Measurements from ENCODE around the gene CCDC68.

Gene CCDC68

DNA sequence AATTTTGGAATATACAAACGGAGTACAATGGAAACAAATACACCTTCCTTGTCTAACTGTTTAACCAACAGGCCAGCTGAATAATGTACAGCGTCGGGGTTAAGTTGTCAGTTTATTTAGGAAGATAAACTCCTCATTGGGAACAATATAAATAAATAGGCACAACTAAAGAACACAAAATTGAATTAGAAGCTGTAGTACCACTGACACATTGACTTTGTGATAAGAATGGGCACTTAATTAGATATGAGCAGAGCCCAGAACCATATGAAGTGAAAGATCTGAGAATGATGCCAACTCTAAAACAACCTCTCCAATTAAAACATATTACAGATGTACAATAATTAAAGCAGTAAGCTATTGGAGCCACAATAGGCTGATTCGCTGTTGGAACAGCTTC lies 44.4 kb downstream of the CCDC68 start:
- no peak for DNase-seq

DNA sequence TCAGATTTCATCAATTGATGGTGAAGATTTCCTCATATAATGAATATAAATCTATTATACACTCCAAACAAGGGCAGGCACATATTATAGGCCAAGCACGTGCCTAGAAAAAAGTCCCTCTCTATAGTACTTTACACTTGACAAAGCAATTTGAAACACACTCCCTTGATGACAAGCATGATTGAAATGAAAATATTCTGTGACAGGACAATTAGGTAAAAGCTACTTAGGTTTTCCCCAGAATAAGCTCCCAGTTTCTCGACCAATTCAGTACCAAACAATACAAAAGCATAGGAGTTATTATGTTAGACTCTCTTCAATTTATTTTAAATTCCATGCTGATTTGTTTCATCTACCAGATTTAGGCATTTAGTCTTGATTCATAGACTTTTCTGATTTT lies 47.7 kb downstream of the CCDC68 start:
- no peak for DNase-seq

DNA sequence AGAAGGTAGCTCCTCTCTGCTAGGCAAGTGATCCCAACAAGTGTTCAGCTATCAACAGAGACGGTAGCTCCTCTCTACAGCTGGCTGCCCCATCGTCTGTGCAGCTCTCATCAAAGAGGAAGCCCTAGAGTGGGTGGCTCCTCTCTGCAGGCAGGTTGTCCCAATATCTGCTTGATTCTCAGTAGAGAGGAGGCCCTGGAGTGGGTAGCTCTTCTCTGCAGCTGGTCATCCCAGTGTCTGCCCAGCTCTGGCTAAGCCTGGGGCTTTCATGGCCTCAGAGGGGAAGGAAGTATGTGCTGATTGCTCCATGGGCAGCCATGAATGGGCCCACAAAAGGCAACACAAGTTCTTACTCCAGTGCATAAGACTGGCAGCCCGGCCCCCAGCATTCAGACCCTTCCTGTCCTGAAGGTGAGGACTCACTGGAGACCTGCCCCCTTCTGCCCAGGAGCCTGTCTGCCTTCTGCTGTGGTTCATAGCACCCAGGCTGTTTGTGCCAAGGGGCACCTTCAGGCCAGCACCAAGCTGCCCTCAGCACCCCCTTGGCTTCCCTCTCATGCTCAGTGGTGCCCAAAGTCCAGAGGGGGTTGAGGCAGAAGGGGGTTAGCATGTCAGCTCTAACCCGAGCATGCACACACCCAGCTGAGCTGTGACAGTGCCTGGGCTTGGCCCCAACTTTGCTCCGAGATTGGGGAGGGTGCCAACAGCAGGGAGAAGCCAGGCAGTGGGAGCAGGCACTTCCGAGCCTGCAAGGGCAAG lies 48.9 kb downstream of the CCDC68 start:
- DNase-seq: no peak

DNA sequence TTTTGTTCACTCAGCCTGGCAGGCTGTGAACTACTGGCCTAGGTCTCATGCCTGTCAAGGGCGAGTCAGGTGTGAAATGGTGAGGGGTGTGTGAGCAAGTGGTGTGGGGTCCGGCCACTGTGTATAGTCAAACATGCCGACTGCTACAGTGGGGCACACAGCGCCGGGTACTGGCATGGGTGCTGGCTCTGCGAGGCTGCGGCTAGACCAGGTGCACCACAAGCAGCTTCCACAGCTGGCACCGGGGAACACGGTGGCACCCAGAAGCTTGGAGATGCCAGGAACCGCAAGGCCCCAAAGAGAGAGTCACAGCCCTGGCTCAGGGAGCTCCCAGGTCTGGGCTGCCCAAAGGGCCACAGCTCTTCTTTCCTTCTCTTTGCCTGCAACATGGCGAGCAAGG lies 49.7 kb downstream of the CCDC68 start:
- no peak for DNase-seq

DNA sequence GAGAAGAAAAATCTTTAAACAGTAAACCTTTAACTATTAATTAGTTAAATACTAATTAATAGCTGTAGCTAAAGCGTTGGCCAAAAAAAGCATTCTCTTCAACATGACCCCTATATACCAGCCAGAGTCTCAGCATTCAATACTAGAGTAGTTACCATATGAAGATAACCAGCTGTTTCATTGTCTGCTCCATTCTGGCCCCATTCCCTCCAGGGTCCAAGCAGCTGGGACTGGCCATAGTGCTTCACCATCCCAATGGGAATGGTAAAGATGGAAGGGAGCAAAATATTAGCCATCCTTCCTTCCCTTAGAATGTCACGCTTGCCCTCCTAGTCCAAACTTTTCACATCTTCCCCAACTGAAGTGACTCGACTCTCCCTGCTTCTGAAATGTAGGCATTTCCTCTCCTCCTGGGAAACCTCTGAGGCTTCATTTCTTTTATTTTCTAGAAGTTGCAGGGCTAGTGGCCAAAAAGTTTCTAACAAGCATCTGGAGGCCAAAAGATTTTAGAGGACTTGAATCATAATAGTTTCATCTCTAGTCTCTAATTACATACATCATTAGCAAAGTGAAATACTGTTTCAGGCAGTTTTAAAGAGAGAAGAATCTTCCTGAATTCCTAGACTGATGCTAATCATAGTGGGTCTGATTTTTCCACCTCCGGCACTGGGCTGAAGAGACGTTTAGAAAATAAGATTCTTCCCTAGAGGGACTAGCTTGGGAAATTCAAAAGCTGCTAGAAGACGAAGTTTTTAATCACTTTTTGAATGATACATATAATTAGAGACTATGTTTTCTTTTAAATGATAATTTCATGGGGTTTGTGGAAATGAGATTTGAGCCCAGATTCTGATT lies 52.7 kb downstream of the CCDC68 start:
- no peak for DNase-seq

DNA sequence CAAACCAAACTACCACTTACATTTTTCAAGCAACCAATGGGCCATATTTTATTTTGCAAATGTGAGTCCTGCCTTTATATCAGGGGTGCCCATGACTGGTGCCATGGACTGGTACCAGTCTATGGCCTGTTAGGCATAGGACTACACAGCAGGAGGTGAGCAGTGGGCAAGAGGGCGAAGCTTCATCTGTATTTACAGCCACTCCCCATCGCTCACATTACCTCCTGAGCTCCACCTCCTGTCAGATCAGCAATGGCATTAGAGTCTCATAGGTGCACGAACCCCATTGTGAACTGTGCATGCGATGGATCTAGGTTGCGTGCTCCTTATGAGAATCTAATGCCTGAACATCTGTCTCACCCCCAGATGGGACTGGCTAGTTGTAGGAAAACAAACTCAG lies 53.6 kb downstream of the CCDC68 start:
- no peak for DNase-seq

DNA sequence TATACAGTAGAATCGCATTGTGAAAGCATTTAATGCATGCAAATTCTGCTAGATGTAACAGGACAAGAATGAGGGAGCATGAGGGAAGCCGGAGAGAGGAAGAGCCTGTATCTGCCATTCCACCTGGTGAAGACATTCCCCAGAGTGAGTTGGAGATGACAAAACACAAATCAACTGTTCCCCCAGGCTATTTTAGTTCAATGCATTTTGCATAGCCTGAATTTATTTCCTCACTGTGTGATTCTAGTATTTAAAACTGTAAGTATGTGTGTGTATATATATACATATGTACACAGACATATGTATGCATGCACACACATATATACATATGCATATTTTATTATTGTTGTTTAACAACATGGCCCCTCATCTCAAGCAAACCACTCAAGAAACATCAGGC lies 54.7 kb downstream of the CCDC68 start:
- DNase-seq: no peak

DNA sequence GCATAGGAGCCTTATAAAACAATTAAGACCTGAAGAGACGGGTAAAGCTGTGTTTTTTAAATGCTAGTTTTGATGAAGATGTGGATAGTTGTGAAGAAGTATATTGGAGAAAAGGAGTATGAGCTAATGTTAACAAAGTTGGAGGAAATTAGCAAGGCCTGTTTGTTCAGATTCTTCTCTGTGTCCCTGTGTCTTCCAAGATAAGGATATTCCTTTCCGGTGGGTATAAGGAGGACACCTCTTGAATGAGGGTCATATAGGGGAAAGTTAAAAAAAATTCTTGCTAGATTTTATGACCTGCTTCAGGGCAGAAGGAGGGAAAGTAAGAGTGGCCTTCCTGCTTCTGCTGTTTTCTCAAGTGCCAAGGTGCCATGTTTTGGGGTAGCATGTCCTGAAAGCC lies 59.0 kb downstream of the CCDC68 start:
- no peak for DNase-seq

DNA sequence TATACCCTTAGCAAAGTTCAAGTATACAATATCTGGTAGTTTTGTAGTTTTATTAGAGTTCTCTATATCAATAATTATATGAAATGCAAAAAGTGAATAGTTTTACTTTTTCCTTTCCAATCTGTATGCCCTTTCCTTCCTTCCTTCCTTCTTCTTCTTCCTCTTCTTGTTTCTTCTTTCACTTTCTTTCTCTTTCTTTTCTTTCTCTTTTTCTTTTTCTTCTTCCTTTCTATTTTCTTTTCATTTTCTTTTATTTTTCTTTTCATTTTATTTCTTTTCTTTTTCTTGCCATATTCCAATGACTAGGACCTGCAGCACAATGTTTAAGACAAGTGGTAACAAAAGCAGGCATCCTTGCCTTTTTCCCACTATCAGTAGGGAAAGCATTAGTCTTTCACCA lies 59.8 kb downstream of the CCDC68 start:
- DNase-seq: no peak

DNA sequence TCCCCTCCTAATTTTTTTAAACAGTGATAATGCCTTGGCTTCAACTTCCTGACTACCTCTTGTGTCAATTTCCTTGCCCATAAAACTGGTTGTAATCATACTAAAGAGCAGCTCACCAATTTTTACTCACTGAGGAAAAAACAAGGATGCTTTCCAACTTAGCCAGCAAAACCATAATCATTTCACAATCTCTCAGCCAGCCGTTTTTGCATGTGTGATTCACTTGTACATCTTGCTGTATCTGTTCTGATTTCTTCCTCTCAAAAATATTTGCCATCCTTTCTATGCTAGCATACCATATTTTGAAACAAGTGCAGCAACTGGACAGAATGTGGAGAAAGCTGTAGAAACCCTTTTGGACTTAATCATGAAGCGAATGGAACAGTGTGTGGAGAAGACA lies 70.3 kb downstream of the CCDC68 start:
- DNase-seq: no peak

DNA sequence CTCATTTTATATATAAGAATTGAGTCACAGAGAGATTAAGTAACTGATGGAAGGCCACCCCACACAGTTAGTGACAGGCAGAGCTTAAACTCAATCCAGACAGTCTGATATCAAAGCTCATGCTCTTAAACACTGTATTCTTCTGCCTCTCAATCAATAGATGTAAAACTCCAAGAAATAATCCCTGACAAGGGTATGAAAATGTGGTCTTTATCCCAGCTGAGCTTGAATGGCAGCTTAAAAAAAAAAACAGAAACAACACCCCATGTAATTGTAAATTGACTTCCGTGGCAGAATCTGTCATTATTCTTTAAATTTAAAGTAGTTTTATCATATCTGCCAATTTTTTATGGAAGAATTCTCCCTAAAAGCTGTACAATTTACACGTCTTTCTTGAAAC lies 70.9 kb downstream of the CCDC68 start:
- DNase-seq: no peak

DNA sequence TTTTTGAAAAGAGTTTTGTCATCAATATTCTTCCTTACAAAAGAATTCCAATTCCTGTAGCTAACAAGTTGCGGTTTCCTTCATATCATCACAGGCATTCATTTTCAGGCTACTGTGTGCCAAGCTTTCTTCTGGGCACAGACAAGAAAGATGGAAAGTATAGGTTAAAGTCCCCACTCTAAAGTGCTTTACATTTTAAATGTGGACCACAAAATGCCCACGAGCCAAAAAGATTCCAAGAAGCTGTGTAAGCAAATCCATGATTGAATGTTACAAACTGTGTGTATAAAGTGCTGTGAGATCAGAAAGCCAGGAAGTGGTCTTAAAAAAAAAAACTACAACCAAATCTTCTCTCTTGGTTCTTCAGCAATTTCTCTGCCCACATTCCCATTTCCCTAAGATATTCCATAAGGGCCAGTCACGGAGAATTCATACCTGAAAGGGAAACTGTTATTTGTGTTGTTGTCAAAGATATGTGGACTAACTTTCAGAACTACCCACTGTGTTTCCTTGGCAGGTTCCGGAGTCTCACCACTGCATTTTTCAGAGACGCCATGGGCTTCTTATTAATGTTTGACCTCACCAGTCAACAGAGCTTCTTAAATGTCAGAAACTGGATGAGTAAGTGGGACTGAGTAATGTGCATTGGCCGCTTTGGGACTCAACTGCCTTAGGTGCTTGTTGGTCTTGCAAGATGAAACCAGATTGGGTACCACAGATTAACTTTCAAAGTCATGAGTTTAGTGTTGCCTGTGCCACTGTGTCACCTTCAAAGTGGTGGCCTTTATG lies 75.3 kb downstream of the CCDC68 start:
- no peak for DNase-seq

DNA sequence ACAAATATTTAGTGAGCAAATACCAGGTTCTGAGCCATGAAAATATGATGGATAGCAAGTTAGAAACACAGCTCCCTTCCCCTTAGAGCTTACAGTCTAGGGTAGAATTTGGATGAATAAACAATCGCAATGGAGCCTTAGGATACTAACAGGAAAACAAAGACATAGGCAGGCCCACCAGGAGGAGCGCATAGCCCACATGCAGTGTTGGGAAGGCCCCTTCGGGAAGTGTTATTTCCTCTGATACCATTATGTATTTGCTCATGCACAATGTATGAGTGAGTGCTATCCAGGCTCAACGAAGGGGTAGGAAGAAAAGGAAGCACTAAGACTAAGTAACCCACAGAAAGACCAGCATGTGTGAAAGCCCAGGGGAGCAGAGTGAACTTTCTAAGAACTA lies 76.9 kb downstream of the CCDC68 start:
- no peak for DNase-seq

DNA sequence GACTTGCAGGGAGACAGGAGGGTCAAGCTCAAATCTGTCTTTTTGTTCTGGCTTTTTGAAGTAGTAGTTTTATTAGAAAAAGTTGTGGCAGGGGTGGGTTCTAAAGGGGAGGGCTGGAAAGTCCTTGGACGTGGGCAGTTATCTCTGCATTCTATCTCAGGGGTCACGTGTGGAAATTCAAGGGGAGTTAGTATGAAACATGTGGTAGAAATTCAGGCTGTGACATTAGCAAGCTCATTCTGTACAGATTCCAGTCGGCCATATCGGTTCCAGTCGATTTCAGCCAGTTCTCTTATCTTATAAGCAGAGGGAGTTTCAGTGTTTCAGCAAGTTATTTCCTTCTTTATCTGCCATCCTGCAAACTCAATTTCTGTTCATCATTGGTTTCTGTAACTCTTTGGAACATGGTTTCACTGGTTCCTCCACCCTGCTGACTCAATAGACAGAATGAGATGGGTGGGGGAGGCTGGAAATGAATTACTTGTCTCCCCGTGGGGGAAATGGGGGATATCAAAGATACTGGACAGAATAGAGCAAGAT lies 78.0 kb downstream of the CCDC68 start:
- DNase-seq: no peak

DNA sequence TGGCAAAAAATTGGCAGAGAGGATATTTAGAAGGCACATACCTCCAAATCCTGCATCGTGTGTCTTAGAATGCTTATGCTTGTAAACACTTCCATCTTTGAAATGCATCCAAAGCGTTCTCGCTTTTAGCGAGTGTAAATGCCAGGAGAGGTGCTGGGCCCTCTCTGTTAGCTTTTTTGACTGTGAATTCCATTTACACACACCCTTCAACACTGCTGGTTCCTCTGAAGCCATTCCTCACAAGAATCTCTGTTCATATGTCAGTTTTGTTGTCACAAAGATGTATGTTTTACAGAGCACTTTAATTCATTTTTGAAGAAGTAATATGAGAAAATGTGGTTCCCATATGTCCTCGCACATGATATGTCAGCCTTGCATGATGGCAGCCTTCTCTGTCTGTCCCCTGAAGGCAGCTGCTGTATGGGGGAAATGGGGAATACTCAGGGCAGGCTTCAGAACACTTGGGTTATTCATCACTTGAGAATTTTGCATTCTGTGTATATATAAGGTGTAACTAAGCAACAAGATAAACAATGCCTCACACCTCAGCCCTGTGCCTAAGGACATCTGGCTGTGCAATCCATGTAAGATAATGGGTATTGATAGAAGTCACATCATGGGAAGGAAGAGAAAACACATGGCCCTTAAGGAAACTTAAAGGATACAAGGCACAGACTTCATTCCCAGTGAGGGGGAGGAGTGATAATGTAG lies 78.7 kb downstream of the CCDC68 start:
- DNase-seq: no peak

DNA sequence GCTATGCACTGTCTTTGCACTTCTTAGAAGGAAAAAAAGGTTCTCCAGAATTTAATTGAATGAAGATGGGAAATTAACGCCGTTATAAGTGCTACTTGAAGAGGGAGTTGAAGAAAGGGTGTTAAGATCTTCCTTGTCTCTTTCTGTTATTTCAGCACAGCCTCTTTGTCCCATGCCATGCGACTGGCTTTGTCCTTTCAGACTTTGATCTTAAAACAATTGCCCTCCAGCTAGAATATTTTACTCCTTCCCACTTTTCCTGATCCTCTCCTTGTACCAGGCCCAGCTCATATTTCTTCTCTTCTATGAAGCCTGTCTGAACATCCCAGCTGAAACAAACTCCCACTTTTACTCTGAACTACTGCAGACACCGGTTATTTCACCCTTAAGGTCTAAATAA lies 79.6 kb downstream of the CCDC68 start:
- DNase-seq: no peak

DNA sequence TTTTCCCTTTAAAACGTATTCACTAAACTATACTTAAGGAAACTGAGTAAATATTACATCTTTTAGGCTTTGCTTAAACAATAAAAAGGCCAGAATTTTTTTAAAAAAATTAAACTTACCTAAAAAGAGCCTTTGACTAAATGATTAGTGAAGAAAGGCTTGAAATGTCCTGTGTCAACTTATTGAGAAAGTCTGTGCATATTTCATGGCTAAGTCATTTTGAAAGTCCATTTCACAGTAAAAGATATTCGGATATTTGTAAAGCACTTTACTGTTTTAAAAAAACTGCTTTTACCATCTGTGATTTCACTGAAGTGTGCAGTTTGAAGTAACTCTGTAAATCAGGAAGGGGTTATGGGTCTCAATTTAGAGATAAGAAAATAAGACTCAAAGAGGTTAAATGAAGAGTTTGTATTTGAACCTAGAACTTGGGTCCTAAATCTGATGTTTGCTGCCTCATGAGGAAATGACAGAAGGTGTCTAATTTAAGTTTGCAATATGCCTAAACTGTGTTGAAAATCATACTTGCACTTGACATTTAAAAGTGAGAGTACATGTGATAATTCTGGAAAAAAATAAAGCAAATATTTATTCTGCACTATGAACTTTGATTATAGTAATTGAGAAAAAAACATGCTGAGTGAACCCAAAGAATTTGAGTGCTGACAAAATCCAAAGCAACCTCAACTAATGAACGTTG lies 80.5 kb downstream of the CCDC68 start:
- DNase-seq: no peak

DNA sequence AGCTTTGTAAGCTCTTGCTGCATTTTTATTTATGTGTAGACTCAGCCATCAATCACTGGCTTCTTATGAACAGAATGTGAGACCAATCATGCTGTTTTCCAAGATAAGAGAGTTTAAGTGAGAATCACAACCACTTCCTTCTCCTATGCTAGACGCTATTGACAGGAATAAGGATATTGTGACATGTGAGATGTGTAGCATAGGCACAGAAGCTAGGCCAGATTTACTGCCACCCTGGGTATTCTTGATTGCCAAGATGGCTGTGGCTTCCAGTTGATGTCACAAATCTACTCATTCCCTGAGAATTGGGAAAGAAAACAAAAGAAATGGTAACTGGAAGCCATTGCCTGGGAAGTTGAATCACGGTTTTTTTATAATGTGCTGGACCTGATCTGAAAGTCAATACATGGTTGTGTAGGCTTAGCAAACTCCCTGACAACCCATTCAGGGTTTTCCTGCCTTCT lies 81.1 kb downstream of the CCDC68 start:
- DNase-seq: no peak

DNA sequence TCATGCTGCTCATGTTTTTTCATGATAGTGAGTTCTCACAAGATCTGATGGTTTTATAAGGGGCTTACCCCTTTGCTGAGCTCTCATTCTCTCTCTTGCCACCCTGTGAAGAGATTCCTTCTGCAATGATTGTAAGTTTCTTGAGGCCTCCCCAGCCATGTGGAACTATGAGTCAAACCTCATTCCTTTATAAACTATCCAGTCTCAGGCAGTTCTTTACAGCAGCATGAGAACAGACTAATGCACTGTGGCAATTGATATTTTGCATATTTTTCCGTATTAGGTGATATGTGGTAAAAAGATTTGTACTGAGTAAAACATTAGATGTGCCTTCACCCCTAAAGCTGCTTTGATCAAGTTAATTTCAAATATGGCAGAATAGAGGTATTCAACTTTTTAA lies 82.2 kb downstream of the CCDC68 start:
- DNase-seq: no peak

DNA sequence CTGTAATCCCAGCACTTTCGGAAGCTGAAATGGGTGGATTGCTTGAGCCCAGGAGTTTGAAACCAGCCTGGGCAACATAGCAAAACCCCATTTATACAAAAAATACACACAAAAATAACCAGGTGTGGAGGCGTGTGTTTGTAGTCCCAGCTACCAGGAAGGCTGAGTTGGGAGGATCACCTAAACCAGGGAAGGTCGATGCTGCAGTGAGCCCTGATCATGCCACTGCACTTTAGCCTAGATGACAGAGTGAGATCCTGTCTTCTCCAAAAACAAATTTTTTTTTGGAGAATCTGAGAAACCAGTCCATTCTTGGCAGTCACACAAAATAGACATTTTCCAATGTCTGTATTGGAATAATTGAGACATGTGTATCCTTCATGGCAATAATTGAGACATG lies 84.2 kb downstream of the CCDC68 start:
- DNase-seq: no peak

DNA sequence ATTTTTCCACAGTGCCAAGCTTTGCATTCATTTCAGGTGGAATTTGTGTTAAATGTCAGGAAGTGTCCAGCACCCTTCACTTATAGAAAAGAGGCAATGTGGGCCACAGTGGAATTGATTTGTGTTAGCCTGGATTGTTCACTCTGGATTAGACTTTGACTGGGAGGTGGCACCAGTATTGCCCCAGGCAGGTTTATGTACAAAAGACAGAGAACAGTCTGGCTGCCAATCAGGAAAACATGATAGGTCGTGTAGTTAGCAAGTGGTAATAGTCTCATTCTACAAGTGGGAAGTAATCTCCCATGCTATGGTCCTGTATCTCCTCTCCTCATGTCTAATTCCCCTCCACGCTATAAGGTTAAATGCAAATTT lies 85.4 kb downstream of the CCDC68 start:
- DNase-seq: no peak

DNA sequence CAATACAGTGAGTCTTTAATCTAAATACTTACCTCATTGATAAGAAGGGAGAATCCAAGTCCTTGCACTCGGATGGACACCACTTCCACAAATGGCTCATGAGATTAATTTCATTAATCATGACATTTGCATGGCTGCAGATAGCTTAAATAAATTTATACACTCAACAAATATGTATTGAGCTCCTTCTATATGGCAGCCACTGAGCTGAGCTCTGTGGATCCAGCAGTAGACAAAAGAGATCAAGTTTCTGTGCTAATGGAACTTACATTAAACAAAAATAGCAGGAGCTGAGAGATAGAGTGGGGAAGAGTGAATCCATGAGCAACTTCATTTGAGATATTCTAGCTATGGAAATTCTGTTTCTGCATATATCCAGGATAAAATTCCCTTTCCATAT lies 86.6 kb downstream of the CCDC68 start:
- no peak for DNase-seq

All from NCI-H2107 (cell line).